Measurements from ENCODE around the gene ACTR10. TPM values are rescaled to one million over a fixed set of nuclear protein-coding genes. Genes with fewer than 3 reads are reported as not detected.
A peak's percentile ranks its signal among the peaks of the same experiment; 100 is the strongest.

Gene ACTR10
- total and polyA plus RNA-seq, 2 of the 8 experiments (the other 6 are each of a cell fraction or from before 2014, with no cell fraction given): 15.4 to 34.6 TPM

- H2AK5ac ChIP-seq (ENCODE audit: low read depth, low read length): no peak overlapping the region
- H3K36me3 ChIP-seq (ENCODE audit: control insufficient read depth in 2 of 4, insufficient read depth in 4 of 4, low read length in 3 of 4): no peaks in the 10 kb centered on the region; a peak in 1 of 8 replicates
- H4K5ac ChIP-seq (ENCODE audit: insufficient read length, low read depth, low read length): peak overlapping the region; percentile 88
- no peak overlapping the region for H4K91ac ChIP-seq (replicated peaks; ENCODE audit: insufficient read length, low read length)
- H3K4me3 ChIP-seq (ENCODE audit: extremely low read depth in 1 of 4, insufficient read depth in 2 of 4, low read depth in 3 of 4, low read length in 4 of 4): peak overlapping the region; percentile 84 to 97 (median 88)
- no peak overlapping the region; the same call in 1 of the 2 replicates for H2BK5ac ChIP-seq (ENCODE audit: low read depth, low read length)
- no peaks in the 10 kb centered on the region for H3K27me3 ChIP-seq (replicated peaks in 1 of 4; ENCODE audit: control insufficient read depth in 3 of 4, extremely low read depth in 1 of 4, insufficient read depth in 3 of 4, low read length in 3 of 4)
- WGBS, 2 experiments (ENCODE audit: extremely low coverage in 1 of 2, insufficient coverage in 1 of 2, insufficient read length in 1 of 2, insufficient replicate concordance in 2 of 2, low coverage in 1 of 2, low lambda C conversion rate in 2 of 2, missing lambda C conversion rate in 1 of 2): 11% methylated on average over 16 of the region's 16 CpGs; no CpG with 5 or more reads in 1 of the 2 experiments
- H3K4me2 ChIP-seq (ENCODE audit: insufficient read depth in 1 of 2, low read depth in 2 of 2, low read length in 2 of 2): peak overlapping the region; percentile 41 to 60
- no peak overlapping the region for H3K14ac ChIP-seq (ENCODE audit: insufficient read length)
- H2BK15ac ChIP-seq (ENCODE audit: low read length): no peak overlapping the region
- CTCF ChIA-PET (ENCODE audit: partially characterized antibody): interaction anchor here (2.6 kb wide), 1 partner anchor 14 kb away, joined by 6 read pairs; no protein-coding TSS in a partner anchor
- H3K4me1 ChIP-seq (replicated peaks in 1 of 4; ENCODE audit: control insufficient read depth in 3 of 4, insufficient read depth in 4 of 4, low read length in 3 of 4): peaks cover 0 to 5% (median 2%) of the 10 kb centered on the region in 4 experiments; a peak in 2 of 7 replicates
- no peaks in the 10 kb centered on the region for H3K79me1 ChIP-seq (ENCODE audit: low read depth, low read length)
- no peak overlapping the region for H3K23ac ChIP-seq (ENCODE audit: insufficient read length)
- no peak overlapping the region for H3K18ac ChIP-seq (ENCODE audit: extremely low read depth, low read length)
- H3K9me3 ChIP-seq (ENCODE audit: insufficient read depth in 2 of 2, low read depth in 1 of 2, low read length in 1 of 2): no peaks in the 10 kb centered on the region
- no peak overlapping the region for H3K4ac ChIP-seq (replicated peaks; ENCODE audit: insufficient read length, low read depth, low read length)
- H2BK120ac ChIP-seq (replicated peaks; ENCODE audit: low read depth, low read length): no peak overlapping the region
- FAIRE-seq (no peak), DNase-seq (ENCODE audit: low read depth in 1 of 2, low spot score in 2 of 2) (no peak)
- H3K56ac ChIP-seq (replicated peaks; ENCODE audit: insufficient read length, low read depth, low read length): peak overlapping the region; percentile 5
- POLR2A ChIA-PET (ENCODE audit: partially characterized antibody): interaction anchor here (0.7 to 3.1 kb wide), 18 partner anchors 9 to 184 kb away, joined by 3 to 34 read pairs (median 6); partner anchors contain the start of genes ACTR10, ARID4A, KIAA0586 and TIMM9
- peaks cover 15 to 41% of the 10 kb centered on the region in 2 experiments for H3K79me2 ChIP-seq (ENCODE audit: control insufficient read depth in 1 of 2, insufficient read depth in 2 of 2, low read length in 2 of 2)
- TF ChIP-seq MAX (IDR thresholded peaks at IDR 0.05): peak; percentile 37; the same call in 1 of the 2 replicates
- TF ChIP-seq RFX5 (IDR thresholded peaks at IDR 0.05; ENCODE audit: borderline replicate concordance, low read depth, low read length): no peak
- H4K8ac ChIP-seq (ENCODE audit: extremely low read depth, insufficient read depth, low read length): no peak overlapping the region
- H2BK12ac ChIP-seq (ENCODE audit: low read depth, low read length): no peak overlapping the region
- peak overlapping the region in 3 of 4 experiments; percentile 58 to 95 (median 87); a peak in 6 of 7 replicates for H3K9ac ChIP-seq (replicated peaks in 1 of 4; ENCODE audit: extremely low read depth in 1 of 4, low read depth in 3 of 4, low read length in 3 of 4)
- H2AFZ ChIP-seq (ENCODE audit: low read length): no peak overlapping the region
- peaks cover 6% of the 10 kb centered on the region in 2 experiments for H4K20me1 ChIP-seq (replicated peaks in 1 of 2; ENCODE audit: control insufficient read depth in 1 of 2, insufficient read depth in 2 of 2, low read length in 2 of 2)
- no peak overlapping the region for H3K27ac ChIP-seq (ENCODE audit: low read depth, low read length)
- no peak overlapping the region for H2BK20ac ChIP-seq (ENCODE audit: low read length)
- H3K23me2 ChIP-seq (ENCODE audit: low read depth, low read length): peaks cover 4% of the 10 kb centered on the region
Measured at GRCh38 chr14:58243790-58244555, 44.0 kb downstream of the ACTR10 start.
